Esophagus (tissue), 2 donors: ENCODE results near the gene PNKD. TPM values are rescaled to one million over a fixed set of nuclear protein-coding genes. Genes with fewer than 3 reads are reported as not detected.

ENCODE experiments used
- H3K27ac ChIP-seq, 2 donors: one replicate each; pipeline ENCODE4 v1.5.1; 2013; ENCODE audit warnings: low read depth in 2 of 2, mild to moderate bottlenecking in 2 of 2, inconsistent platforms in 1 of 2, low read length in 1 of 2, moderate library complexity in 1 of 2
- H3K27me3 ChIP-seq, 2 donors: one replicate each; pipeline ENCODE4 v1.6.1; 2013; ENCODE audit warnings: low read length in 2 of 2, control low read depth in 1 of 2, mild to moderate bottlenecking in 1 of 2; ENCODE audit not compliant: insufficient read depth in 2 of 2, control insufficient read depth in 1 of 2
- H3K36me3 ChIP-seq, 2 donors: one replicate each; pipeline ENCODE4 v1.6.1; 2013; ENCODE audit warnings: low read length in 1 of 2; ENCODE audit not compliant: control insufficient read depth in 2 of 2, insufficient read depth in 2 of 2
- H3K4me1 ChIP-seq, 2 donors: one replicate each; pipeline ENCODE4 v1.6.1; 2013; ENCODE audit warnings: low read length in 1 of 2; ENCODE audit not compliant: control insufficient read depth in 2 of 2, insufficient read depth in 2 of 2
- H3K4me3 ChIP-seq, 2 donors: one replicate each; pipeline ENCODE4 v1.5.1; 2013; ENCODE audit warnings: low read length in 2 of 2, mild to moderate bottlenecking in 2 of 2, low read depth in 1 of 2, moderate library complexity in 1 of 2
- H3K9me3 ChIP-seq, 2 donors: one replicate each; pipeline ENCODE4 v1.6.1; 2013; ENCODE audit warnings: mild to moderate bottlenecking in 2 of 2, low read depth in 1 of 2, low read length in 1 of 2, moderate library complexity in 1 of 2; ENCODE audit not compliant: control insufficient read depth in 2 of 2, insufficient read depth in 1 of 2
- WGBS, 2 donors: extraction: QIAGEN DNeasy Blood & Tissue Kit; methylation state at CpG; one replicate each; pipeline ENCODE4 v1.1.7; 2013; 5-methylcytosine and 5-hydroxymethylcytosine counted together
- polyA plus RNA-seq, 2 donors: library from polyadenylated mRNA; stranded (reverse); fragments of 200-250 nt; gene quantifications; one replicate each; pipeline ENCODE4 v1.2.3, GENCODE V29; 2013
- donor health status: healthy with polysubstance abuse.
- donor health status: Bipolar disorder and iron deficiency.

PNKD gene
- polyA plus RNA-seq, 2 donors: 50.1 to 54.9 TPM

DNA sequence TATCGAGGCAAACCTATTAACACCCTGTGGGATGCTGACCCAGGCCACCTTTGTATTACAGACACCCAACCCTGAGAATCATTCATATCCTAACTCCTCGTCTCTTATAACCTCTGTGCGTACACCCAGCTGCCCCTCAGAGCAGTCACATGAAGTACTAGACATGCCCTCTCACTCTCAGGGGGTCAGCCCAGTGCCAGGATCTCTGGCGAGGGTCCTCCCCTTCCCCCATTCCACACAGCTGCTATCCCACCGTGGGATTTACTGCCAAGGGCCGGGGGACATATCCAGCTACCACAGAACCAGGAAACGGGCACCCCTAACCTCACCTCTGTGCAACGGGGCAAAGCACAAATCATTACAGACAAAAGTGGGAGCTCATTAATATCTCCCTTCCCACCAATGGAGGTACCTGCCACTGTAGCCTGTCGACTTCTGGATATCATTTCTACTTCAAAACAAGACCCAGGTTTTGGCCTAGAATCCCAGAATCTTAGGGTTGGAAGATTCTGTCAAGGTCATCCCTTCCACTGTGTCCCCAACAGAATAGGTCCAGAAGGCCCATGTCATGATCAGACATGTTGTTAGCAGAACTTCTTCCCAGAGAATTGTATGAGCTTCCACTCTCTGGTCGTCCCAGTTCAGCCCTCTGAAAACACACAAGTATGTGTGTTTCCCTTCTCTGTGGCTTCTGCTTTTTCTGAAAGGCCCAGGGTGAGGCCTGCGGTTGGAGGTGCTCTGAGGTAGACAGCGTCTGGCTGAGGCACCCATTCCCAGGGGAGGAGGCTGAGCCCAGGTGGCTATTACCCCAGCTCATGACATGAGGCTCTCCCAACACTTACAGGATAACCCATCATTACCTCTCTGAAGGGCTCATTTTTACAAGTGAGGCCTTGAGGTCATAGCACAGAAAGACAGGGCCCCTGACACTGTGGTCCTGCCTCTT, 20.3 kb downstream of the PNKD start:
- Histone ChIP-seq H3K4me1 (peaks cover 7 to 27% of the 10 kb centered on the region in 2 donors), H3K27ac (peak overlapping the region; percentile 94 to 97), H3K4me3 (peak overlapping the region; percentile 96), H3K27me3 (no peaks in the 10 kb centered on the region), H3K9me3 (no peaks in the 10 kb centered on the region), H3K36me3 (no peaks in the 10 kb centered on the region)
- WGBS, 2 donors: 25 to 26% methylated on average over 12 of the region's 12 CpGs

DNA sequence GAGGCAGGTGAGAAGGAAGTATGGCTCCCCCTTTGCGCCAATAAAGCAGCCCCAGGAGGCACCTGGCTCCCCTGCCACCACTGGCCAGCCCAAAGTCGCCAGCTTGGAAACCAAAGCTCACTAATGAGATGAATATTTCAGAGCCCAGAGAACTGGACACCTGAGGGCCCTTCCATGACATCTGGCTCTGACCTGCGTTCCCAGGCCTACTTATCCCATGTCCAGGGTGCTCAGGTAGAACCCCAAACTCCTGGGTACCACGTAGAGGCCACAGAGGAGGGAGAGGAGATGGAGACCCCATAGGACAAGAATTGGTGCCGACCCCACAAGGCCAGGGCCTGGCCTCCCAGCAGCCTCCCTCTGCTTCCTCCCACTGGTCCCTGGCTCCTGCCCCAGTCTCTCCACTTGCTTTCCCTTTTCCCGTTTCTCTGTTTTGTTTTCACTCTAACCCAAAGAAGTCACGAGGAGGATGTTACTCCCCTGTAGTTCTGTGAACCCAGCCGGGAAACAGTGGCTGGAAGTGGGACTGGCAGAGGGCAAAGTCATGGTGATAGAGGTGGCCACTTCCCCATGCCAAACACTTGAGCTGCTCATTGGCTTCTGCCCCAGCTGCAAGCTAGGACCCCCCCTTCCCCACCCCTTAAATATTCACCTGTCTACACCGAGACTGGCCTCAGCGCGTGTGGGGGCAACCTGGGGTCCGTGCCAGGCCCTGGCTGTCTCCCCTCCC, 21.2 kb downstream of the PNKD start:
- peaks cover 6 to 18% of the 10 kb centered on the region in 2 donors for H3K4me1 ChIP-seq
- WGBS, 2 donors: 17 to 19% methylated on average over 12 of the region's 12 CpGs

DNA sequence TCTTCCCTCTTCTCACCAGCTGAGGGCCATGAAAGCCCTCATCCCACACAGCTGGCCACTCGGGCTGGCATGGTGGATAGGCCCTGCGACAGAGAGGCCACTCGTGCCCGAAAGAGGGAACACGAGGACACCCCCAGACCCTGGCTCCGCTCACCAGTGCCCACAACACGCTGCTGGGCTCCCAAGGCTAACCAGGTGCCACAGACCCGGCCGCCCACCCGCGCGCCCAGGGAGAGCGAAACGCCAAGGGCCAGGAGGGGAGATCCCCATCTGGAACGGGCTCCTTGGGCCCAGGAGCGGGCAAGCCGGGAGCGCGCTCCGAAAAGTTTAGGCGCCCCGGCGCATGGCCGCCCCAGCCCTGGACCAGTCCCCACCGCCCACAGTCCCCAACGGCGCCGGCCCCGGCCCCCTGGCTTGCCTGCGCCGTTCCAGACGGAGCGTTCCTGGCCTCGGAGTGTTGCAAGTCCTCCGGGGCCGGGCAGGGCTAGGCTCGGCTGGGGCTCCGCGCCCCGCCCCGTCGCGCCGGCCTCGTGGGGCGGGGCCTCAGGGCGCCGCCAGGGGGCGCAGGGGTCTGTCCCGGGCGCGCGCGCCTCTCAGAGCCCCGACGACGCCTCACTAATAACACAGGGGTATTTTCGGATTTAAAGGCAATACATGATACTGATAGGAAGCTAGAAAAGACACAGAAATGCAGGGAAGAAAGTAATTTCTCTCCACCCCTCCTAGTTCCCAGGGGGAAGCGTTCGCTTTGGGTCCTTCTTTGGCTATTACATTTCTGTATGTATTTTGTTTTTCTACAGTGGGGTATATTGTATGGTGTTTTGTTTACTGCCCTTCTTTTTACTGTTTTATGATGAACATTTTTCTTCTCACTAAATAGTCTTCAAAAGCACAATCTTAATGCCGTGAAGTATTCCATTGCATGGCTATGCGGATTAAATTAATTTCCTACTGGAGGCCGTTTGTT, 22.0 kb downstream of the PNKD start, which contains the start of gene TMBIM1:
Gene TMBIM1 (minus strand): TSS at position 456 of the 967 bp plus-strand sequence. CDS start 10,362 bp downstream, outside the sequence.
- Histone ChIP-seq H3K4me3 (peak within 1 kb of the TSS; percentile 96), H3K4me1 (peaks cover 6 to 18% of the 10 kb centered on the region in 2 donors), H3K36me3 (no peaks in the 10 kb centered on the region), H3K27ac (peak within 1 kb of the TSS; percentile 94 to 98), H3K9me3 (no peaks in the 10 kb centered on the region), H3K27me3 (no peaks in the 10 kb centered on the region)
- 3% methylated on average over 59 to 63 of the region's 63 CpGs for WGBS, 2 donors

More for the DNA sequence above, 21.2 kb downstream of the PNKD start:
- Histone ChIP-seq H3K9me3 (no peaks in the 10 kb centered on the region), H3K27ac (peak overlapping the region; percentile 94 to 97), H3K4me3 (peak overlapping the region; percentile 96), H3K27me3 (no peaks in the 10 kb centered on the region), H3K36me3 (no peaks in the 10 kb centered on the region)

DNA sequence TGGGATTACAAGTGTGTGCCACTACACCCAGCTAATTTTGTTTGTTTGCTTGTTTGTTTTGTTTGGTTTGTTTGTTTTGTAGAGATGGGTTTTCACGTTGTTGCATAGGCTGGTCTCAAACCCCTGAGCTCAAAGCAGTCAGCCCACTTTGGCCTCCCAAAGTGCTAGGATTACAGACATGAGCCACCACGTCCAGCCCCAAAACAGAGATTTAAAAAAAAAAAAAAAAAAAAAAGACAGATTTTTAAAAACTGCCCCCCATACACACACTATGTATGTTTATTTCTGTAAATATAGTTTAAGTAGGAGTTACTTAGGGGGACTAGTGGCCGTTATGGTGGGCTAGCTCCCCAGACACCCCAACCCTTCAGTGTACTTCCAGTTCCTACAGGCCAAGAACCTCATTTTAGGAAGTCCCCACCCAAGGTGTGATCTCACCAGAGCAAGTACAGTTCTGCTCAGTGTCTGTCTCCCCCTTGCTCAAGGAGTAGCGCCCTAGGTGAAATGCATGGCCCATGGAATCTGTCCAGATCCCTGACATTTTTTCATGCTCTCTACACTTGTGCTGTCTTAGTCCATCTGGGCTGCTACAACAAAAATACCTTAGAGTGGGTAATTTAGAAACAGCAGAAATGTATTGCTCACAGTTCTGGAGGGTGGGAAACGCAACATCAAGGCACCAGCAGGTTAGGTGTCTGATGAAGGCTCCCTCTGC, 23.6 kb downstream of the PNKD start:
- WGBS, 2 donors: 48 to 52% methylated on average over 5 of the region's 5 CpGs
- H3K4me3 ChIP-seq: no peak overlapping the region
- H3K27ac ChIP-seq: peak overlapping the region; percentile 93 to 98
- no peaks in the 10 kb centered on the region for H3K27me3 ChIP-seq
- no peaks in the 10 kb centered on the region for H3K36me3 ChIP-seq
- peaks cover 3 to 20% of the 10 kb centered on the region in 2 donors for H3K4me1 ChIP-seq
- H3K9me3 ChIP-seq: no peaks in the 10 kb centered on the region

DNA sequence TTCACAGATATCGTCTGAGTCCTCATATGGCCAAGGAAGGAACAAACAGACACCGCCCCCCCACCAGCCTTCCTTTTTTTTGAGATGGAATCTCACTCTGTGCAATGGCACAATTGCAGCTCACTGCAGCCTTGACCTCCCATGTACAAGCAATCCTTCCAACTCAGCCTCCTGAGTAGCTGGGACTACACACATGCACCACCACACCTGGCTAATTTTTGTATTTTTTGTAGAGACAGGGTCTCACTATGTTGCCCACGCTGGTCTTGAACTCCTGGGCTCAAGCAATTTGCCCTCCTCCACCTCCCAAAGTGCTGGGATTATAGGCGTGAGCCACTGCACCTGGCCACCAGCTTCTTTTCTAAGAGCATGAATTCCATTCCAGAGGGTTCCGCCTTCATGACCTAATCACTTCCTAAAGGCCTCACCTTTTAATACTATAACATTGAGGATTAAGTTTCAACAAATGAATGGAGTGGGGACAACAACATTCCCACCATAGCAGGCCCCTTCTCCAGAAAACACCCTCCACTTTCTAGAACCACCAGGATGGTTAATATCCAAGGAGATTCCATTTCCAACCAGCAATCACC, 24.2 kb downstream of the PNKD start:
- Histone ChIP-seq H3K4me3 (no peak overlapping the region), H3K4me1 (peaks cover 3 to 20% of the 10 kb centered on the region in 2 donors), H3K36me3 (no peaks in the 10 kb centered on the region), H3K27ac (peak overlapping the region; percentile 93 to 98), H3K27me3 (no peaks in the 10 kb centered on the region), H3K9me3 (no peaks in the 10 kb centered on the region)
- WGBS, 2 donors: 55 to 71% methylated on average over 5 of the region's 5 CpGs

DNA sequence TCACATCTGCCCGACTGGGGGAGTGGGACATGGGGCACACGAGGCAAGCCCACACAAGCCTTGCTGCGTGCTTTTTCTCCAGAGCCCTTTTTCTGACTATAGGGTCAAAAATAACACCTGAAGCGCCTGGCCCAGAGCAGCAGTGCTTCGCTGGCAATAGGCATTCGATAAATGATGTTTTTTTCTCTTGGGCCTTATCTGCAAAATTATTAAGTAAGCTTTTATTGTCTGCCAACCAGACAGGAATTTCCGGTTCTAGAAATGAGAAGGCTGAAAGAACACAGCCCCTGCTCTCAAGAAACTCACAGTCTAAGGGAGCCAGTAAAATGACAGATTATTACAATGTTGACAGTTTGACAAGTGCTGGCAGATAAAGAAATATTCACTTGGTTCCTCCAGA, 24.7 kb downstream of the PNKD start:
- H3K4me1 ChIP-seq: peaks cover 3 to 17% of the 10 kb centered on the region in 2 donors

DNA sequence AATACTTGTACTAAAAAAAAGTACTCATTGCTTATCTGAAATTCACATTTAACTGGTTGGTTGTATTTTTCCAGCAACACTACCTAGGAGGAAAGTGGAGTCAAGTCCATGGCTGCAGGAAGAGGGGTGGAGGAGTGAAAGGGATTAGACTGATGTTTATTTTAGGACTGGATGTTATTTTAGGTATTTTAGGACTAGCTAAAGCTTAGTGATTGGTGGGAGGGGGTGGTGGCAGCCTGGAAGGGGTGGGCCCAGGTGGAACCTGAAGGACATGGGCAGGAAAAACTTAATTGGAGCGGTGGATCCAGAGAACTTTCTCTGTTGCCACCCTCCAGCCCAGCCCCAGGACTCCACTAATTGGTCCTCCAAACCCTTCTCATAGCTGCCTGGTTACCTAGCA, 25.9 kb downstream of the PNKD start:
- WGBS, 2 donors: 55 to 67% methylated on average over 1 of the region's 1 CpG
- H3K9me3 ChIP-seq: no peaks in the 10 kb centered on the region
- H3K27ac ChIP-seq: peak overlapping the region; percentile 85 to 90
- peaks cover 0 to 12% of the 10 kb centered on the region in 2 donors for H3K4me1 ChIP-seq
- H3K4me3 ChIP-seq: no peak overlapping the region
- H3K36me3 ChIP-seq: no peaks in the 10 kb centered on the region
- no peaks in the 10 kb centered on the region for H3K27me3 ChIP-seq

More for the DNA sequence above, 24.7 kb downstream of the PNKD start:
- H3K27me3 ChIP-seq: no peaks in the 10 kb centered on the region
- no peak overlapping the region for H3K4me3 ChIP-seq
- peak overlapping the region; percentile 93 to 98 for H3K27ac ChIP-seq
- WGBS, 2 donors: 35 to 43% methylated on average over 7 of the region's 7 CpGs
- H3K9me3 ChIP-seq: no peaks in the 10 kb centered on the region
- no peaks in the 10 kb centered on the region for H3K36me3 ChIP-seq

DNA sequence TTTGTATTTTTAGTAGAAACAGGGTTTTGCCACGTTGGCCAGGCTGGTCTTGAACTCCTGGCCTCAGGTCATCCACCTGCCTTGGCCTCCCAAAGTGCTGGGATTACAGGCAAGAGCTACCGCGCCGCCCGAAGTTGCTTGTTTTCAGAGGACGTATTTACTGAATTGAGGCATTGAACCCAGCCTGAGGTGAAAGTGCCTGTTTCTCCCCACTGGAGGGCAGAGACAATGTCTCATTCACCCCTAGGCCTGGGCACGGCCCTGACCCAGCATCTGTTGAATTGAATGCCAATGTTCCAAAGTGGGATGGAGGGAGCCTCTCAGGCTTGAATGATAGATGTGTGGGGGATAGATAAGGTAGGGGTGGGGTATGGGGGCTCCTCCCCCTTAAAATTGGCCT, 26.5 kb downstream of the PNKD start:
- H3K4me1 ChIP-seq: peaks cover 0 to 9% of the 10 kb centered on the region in 2 donors
- peak overlapping the region; percentile 57 to 85 for H3K27ac ChIP-seq
- 75 to 81% methylated on average over 7 of the region's 7 CpGs for WGBS, 2 donors
- H3K36me3 ChIP-seq: no peaks in the 10 kb centered on the region
- H3K27me3 ChIP-seq: no peaks in the 10 kb centered on the region
- no peaks in the 10 kb centered on the region for H3K9me3 ChIP-seq
- H3K4me3 ChIP-seq: no peak overlapping the region
